Stimulated activated CD4-positive, alpha-beta T cell treated with anti-CD3 and anti-CD28 coated beads, Interleukin-4, amount 100 ng/mL, for 4 hours (primary cell): ENCODE results near the gene IPO13.

ENCODE experiments used
- DNase-seq, 2 experiments: peaks; one replicate each; pipeline ENCODE4 v3.0.0-alpha.2; 2020

The IPO13 gene, protein sequence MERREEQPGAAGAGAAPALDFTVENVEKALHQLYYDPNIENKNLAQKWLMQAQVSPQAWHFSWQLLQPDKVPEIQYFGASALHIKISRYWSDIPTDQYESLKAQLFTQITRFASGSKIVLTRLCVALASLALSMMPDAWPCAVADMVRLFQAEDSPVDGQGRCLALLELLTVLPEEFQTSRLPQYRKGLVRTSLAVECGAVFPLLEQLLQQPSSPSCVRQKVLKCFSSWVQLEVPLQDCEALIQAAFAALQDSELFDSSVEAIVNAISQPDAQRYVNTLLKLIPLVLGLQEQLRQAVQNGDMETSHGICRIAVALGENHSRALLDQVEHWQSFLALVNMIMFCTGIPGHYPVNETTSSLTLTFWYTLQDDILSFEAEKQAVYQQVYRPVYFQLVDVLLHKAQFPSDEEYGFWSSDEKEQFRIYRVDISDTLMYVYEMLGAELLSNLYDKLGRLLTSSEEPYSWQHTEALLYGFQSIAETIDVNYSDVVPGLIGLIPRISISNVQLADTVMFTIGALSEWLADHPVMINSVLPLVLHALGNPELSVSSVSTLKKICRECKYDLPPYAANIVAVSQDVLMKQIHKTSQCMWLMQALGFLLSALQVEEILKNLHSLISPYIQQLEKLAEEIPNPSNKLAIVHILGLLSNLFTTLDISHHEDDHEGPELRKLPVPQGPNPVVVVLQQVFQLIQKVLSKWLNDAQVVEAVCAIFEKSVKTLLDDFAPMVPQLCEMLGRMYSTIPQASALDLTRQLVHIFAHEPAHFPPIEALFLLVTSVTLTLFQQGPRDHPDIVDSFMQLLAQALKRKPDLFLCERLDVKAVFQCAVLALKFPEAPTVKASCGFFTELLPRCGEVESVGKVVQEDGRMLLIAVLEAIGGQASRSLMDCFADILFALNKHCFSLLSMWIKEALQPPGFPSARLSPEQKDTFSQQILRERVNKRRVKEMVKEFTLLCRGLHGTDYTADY

DNA sequence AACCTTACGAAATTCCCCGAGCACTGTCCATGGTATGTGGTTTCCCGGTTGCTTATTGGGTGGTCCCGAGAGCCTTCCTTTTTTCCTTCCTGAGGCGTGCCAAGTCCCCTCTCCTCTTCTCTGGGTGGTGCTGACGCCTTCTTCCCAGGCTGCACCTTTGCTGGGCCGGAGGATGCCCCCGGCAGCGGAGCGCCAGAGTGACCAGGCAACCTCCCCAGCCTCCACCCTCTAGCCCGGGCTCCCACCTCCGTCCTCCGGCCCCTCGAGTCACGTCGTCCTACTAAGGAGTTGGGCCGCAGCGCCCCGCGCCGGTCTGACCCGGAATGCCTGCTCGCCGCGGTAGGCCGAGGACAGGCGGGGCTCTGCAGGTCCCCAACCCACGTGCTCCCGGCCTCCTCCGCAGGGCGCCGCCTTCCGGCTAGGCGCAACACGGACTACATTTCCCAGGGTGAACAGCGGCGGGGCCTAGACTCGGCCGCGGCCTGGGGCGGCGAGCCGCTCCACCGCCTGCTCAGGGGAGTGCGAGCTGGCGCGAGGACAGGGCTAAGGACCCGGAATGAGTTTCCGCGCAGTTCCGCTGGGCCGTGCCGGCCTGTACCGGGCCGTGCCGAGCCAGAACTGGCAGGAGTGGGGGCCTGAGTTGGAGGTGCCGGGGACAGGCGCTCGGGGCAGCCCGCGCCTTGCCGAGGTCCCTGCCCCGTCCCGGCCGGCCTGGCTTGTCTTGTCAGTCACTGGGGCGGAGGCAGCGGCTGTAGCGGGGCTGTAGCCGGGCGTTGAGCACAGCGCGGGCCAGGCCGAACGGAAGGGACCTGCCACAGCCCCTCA is at the start of gene IPO13:
Gene IPO13, plus strand, starts transcription at position 715 of the 825 bp plus-strand sequence. CDS start 651 bp downstream, outside the sequence.
- DNase-seq, result peak; percentile 94 to 95

- DNase-seq, result no peak
These were observed 47.8 kb upstream of the IPO13 start for GRCh38 chr1:43898981-43899380.

DNA sequence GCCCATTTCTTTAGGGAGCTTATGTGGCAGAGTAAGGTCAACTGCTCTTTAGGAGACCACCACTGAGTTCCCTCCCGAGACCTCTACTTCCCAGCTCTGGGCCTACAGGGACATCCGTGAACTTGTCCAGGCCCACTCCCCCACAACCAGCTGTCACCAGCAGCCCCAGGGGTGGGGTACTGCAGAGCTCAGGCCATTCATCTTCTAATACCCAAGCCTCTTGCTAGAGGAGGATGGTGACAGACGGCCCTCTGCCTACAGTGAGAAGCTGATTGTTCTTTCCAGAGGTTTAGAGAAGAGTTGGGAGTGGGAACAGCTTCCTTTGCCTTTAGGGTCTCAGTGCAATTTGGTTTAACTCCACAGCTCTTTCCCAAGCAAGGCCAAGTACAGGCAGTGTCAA is 46.4 kb upstream of the IPO13 start:
- no peak for DNase-seq

- no peak for DNase-seq
These were observed 45.4 kb upstream of the IPO13 start for GRCh38 chr1:43901196-43901961.

DNA sequence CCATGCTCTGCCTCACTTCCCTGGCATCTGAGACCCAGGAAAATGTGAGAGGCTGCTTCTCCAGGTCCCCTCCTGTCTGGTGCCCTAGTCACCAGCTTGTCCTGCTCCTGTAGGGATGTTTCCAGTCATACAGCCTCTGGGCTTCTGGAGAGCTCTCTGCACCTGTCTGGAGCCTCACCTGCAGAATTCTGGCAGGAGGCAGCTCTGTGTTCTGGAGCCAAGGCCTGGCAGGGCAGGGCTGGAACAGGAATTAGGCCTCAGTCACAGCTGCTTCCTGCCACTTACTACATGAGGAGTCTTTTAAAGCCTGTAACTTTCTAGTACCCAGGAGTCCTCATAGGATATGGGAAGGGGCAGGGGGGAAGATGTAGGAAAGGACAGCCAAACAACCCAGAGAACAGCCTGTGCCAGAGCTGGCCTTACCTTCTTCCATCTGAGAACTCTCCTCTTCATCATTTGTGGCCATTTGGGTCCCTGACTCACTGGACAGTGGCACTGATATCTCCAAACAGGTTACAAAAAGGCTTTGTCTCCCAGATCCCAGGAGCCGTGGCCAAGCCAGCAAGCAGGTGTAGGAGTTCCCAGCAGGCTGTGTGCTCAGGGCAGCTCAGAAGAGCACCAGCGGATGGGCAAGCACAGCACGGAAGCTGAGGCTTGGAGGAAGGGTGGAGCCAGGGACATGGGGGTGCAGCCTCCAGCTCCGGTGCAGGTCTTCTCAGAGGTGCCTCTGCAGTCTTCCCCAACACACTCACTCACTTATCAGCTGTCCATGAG is 44.5 kb upstream of the IPO13 start:
- no peak for DNase-seq

DNA sequence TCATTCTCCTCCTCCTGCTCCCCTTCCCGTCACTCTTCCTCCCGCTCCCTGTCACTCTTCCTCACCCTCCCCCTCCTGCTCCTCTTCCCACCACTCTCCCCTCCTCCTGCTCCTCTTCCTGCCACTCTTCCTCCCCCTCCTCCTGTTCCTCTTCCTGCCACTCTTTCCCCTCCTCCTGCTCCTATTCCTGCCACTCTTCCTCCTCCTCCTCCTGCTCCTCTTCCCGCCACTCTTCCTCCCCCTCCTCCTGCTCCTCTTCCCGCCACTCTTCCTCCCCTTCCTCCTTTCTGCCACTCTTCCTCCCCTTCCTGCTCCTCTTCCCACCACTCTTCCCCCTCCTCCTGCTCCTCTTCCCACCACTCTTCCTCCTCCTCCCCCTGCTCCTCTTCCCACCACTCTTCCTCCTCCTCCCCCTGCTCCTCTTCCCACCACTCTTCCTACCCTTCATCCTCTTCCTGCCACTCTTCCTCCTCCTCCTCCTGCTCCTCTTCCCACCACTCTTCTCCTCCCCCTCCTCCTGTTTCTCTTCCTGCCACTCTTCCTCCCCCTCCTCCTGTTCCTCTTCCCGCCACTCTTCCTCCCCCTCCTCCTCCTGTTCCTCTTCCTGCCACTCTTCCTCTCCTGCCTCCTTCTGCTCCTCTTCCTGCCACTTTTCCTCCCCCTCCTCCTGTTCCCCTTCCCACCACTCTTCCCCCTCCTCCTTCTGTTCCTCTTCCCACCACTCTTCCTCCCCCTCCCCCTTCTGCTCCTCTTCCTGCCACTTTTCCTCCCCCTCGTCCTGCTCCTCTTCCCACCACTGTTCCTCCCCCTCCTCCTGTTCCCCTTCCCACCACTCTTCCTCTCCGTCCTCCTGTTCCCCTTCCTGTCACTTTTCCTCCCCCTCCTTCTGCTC is 41.8 kb upstream of the IPO13 start:
- no peak for DNase-seq

DNA sequence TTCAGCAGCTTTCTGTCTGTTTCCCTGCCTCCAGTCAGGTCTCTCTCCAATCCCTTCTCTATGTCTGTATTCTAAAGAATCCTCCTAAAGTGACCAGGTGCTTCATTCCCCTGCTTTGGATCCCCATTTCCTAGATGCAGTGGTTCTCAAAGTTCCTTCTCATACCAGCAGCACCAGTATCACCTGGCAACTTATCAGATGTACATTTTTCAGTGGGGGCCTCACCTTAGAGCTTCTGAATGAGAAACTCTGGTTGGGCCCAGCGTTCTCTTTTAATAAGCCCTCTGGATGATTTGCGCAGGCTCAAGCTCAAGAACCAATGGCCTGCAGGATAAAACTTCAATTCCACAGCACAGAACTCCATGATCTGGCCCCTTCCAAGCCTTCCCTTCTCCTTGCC is 38.5 kb upstream of the IPO13 start:
- no peak for DNase-seq

- DNase-seq, result no peak
These were observed 37.9 kb upstream of the IPO13 start for GRCh38 chr1:43908858-43909257.

GRCh38 chr1:43910343-43910742 is 36.4 kb upstream of the IPO13 start:
- DNase-seq, result no peak

GRCh38 chr1:43912607-43913006 is 34.1 kb upstream of the IPO13 start:
- DNase-seq, result no peak

DNA sequence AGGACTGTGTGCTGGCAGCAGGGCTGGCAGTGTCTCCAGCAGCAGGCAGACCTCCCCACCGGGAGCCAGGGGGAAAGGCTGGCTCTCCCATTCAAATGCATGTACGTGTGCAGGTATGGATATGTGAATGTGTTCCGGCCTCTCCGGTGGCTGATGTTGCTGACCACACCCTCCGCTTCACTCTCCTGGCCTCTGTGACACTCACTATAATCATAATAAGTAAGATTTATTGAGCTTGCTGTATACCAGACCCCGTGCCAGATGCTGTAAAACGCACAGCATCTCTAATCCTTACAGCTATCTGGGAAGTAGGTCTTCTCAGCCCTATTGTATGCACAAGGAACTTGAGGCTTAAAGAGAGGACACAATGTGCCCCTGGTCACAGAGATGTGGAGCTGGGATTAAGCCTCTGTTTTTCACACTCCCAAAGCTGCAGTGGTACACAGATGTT is 33.7 kb upstream of the IPO13 start:
- no peak for DNase-seq

DNA sequence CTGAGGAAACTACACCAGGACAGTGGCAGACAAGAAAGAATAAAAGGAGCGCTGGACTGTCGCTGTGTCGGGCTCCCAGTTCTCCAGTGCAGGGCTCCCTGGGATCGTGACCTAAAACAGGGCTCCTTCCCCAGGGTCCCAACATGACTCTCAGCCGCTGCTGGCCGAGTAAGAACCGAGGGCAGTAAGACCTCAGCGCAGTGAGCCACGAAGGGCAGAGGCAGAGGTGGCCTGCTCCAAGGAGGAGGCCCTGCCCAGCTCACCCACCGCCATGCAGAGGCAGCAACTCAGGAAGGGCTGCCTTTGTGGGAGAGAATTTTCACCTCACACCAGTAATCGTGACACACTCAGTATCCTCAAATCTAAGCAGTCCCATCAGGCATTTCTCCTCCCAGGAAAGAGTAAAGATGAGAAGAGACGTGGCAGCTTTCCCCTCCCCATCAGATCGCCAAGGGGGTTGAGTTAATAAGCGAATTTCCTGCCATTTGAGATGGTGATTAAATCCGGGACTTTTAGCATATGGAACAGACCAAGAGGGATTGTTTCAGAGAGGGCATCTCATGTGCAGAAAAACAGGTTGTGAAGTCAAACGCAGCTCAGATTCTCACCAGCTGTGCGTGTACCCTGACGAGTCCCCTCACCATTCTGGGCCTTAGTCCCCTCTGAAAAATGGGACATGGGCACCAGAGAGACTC is 32.9 kb upstream of the IPO13 start:
- DNase-seq, result no peak

DNA sequence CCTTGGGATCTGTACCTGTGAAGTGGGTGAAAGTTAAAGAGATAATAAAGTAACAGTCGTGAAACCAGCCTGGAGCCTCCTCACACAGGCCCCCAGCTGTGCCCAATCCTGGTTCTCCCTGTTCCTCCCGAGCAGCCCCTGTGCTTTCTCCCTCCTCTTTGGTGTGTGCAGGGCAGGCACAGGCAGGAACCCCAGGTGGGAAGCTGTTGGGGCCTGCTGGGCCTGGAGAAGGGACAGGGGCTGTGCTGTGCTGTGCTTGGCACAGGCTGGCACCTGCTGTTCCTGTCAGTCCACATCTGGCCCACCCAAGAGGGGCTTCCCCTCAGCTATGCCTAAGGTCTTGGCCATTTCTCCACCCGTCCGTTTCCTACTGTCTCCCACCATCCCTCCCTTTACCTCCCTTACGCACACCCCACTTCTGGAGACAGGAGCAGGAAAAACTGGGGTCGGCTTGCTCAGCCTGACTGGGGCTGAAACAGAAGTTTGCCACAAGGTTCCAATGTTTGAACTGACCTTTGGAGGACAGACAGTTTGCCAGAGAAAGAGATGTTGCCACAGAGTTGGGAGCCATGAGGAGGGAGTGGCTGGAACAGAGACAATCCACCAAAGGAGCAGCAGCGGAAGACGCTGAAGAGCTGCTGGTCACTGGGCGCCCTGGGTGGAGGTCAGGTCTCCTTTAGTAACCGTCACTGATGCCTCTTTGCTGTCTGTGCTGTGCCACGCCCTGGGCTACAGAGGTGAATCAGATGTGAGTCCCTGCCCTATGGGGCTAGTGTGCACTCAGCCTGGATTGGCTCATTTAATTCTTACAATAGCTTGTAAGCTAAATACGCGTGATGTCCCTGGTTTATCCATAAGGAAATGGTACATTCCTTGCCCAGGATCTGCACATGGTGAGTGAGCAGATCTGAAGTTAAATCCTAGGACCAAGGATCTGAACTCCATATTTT is 31.9 kb upstream of the IPO13 start:
- no peak for DNase-seq

DNA sequence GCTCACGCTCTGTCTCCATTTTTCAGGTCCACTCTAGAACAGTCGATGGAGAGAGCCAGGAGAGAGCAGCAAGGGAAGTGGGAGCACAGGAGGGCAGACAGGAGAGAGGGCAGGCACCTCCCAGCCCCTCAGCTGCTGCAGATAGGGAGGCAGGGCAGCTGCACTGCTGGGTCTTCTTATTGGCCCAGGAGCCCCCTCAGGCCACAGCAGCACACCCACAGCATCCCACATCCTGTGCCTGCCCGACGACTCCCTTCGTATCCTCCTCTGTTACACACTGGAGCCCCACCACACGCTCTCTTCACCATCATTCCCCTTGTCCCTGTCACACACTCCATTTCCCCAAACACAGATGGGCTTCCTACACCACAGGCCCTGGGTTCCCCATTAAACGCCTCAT is 26.8 kb upstream of the IPO13 start:
- no peak for DNase-seq

- no peak for DNase-seq
These were observed 25.7 kb upstream of the IPO13 start for GRCh38 chr1:43921022-43921421.

- no peak for DNase-seq
These were observed 22.2 kb upstream of the IPO13 start for GRCh38 chr1:43924516-43924915.

GRCh38 chr1:43925846-43926245 is 20.9 kb upstream of the IPO13 start:
- no peak for DNase-seq
